ENCODE measurements around the gene UBTD1.

- no peak for TF ChIP-seq CTCF (optimal IDR thresholded peaks at IDR 0.05 in 1 of 3, IDR thresholded peaks at IDR 0.05 in 1 of 3, conservative IDR thresholded peaks at IDR 0.05 in 1 of 3; ENCODE audit: extremely low read depth in 1 of 3, insufficient read depth in 2 of 3, low read length in 3 of 3)
- no peak for TF ChIP-seq EZH2 (IDR thresholded peaks at IDR 0.05; ENCODE audit: low read length)
Measured at GRCh38 chr10:97494863-97495506, 3.7 kb upstream of the UBTD1 start.

Data from keratinocyte (primary cell).